Measurements from ENCODE around the gene INSYN2A. TPM values are rescaled to one million over a fixed set of nuclear protein-coding genes. Genes with fewer than 3 reads are reported as not detected.

Gene INSYN2A
- 0.11 and 0.25 TPM in 2 replicates for total RNA-seq

GRCh38 chr10:127196282-127197153 lies at the start of gene INSYN2A:
INSYN2A (minus strand) TSS chr10:127196591; CDS start chr10:127176395, 20,196 bp downstream.

Data from uterine smooth muscle cell (primary cell).